Measurements from ENCODE around the gene ZBTB47.

ZBTB47 gene

GRCh38 chr3:42685363-42685881 lies 31.9 kb downstream of the ZBTB47 start, which contains the start of gene KLHL40:
Gene KLHL40, plus strand, starts transcription at chr3:42685537. Its CDS starts 82 bp downstream, at chr3:42685619.
- DNase-seq (ENCODE audit: low spot score): no peak

DNA sequence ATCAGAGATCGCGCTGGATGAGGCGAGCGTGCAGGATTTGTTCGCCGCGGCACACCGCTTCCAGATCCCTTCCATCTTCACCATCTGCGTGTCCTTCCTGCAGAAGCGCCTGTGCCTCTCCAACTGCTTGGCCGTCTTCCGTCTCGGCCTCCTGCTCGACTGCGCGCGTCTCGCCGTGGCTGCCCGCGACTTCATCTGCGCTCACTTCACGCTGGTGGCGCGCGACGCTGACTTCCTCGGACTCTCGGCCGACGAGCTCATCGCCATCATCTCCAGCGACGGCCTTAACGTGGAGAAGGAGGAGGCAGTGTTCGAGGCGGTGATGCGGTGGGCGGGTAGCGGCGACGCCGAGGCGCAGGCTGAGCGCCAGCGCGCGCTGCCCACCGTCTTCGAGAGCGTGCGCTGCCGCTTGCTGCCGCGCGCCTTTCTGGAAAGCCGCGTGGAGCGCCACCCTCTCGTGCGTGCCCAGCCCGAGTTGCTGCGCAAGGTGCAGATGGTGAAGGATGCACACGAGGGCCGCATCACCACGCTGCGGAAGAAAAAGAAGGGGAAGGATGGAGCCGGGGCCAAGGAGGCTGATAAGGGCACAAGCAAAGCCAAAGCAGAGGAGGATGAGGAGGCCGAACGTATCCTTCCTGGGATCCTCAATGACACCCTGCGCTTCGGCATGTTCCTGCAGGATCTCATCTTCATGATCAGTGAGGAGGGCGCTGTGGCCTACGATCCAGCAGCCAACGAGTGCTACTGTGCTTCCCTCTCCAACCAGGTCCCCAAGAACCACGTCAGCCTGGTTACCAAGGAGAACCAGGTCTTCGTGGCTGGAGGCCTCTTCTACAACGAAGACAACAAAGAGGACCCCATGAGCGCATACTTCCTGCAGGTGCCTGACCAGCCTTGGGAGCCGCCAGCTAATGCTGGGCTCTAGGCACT lies 32.7 kb downstream of the ZBTB47 start:
- no peak for DNase-seq (ENCODE audit: low spot score)

DNA sequence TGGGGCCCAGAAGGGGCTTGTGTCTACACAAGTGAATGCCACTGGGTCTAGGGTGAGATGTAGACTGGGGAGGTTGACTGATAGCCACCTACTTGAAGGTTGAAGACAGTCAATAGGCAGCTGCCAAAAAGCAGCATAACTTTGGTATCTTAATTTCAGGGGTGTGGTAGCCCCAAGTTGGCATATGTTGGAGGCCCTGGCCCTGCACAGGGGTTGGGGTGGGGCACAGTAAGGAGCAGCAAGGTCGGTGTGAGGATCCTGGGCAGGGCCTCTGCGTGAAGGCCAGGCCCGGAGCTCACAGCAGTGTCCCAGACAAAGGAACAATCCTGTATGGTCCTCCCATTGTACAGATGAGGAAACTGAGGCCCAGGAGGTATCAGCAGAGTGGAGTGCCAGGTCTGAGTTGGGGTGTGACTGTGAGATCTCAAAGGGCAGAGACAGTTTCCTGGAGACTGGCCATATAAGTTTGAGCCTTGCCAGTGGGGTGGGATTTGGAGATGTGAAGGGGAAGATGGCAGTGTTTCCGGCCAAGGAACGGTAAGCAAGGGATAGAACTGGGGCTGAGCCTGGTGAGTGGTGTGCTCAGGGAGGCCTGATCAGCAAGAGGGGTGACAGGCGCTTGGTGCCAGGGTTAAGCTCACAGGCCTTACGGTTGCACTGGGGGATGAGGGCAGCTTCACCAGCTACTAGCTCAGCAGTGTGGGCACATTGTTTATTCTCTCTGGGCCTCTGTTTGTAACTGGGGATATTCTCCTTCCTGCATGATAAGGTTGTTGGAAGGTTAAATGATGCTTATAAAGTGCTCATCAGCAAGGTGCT lies 33.5 kb downstream of the ZBTB47 start:
- DNase-seq (ENCODE audit: low spot score): no peak

DNA sequence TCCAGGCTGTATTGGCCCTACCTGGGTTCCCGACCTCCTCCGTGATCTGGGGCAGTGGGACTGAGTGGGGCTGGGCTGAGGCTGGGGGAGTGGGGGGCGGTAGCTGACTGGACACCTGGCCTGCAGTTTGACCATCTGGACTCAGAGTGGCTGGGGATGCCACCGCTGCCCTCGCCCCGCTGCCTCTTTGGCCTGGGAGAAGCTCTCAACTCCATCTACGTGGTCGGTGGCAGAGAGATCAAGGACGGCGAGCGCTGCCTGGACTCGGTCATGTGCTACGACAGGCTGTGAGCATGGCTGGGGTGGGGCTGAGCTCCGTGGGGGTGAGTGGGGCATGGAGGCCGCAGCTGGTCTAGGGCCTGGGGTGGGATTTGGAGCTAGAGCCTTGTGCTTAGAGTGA lies 34.5 kb downstream of the ZBTB47 start:
- no peak for DNase-seq (ENCODE audit: low spot score)

- DNase-seq (ENCODE audit: low spot score): no peak
These were observed 35.3 kb downstream of the ZBTB47 start for GRCh38 chr3:42688487-42689420.

- no peak for DNase-seq (ENCODE audit: low spot score)
These were observed 36.0 kb downstream of the ZBTB47 start for GRCh38 chr3:42689421-42690014.

DNA sequence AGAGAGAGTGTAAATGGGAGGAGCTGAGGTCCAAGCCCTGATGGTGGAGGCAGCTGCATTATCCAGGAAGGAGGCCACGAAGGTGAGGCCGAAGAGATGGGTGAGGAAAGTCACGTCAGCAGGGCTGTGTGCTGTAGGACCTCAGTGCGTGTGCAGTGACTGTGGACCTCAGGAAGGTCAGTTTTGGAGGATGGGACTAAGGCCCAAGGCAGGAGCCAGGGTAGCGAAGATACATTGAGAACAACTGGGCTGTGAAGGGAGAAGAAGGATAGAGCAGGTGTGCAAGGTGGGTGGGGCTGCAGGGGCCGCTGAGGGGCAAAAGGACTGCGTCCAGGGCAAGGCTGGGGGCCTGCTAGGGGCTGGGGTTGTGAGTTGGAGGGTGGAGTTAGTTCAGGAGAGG lies 36.7 kb downstream of the ZBTB47 start:
- no peak for DNase-seq (ENCODE audit: low spot score)

DNA sequence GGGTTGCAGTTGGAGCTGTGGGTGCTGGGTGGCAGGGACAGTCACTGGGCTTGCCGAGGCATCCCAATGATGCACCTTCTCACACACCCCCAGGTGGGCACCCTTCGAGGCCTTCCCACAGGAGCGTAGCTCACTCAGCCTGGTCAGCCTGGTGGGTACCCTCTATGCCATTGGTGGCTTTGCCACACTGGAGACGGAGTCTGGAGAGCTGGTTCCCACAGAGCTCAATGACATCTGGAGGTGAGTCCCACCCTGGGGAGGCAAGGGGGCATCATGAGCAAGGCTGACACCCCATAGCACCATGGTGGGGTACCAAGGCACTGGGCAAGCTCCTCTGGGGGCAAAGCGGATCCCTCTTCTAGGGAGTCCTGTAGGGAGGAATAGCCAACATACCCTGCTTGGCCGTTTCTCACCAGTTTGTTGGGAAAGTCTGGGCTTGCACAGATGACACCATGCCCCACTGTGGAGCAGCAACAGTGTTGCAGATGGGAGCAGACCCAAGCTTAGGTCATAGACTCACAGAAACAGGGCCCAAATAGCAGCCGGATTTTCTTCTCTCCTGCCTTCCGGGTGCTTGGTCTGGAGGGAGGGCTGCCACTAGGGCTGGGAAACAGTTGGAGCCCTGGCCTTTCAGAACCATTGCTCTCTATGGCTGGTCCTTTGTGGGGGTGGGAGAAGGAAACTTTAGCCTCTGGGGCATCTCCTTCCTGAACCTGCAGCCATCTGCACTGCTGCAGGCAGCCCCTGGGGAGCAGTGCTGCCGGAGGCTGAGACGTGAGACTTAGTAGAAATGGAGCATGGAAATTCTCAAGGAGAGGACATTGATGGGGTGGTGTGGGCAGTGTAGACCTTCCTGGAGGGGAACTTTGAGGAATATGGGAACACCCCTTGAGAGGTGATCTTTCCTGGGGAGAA lies 37.5 kb downstream of the ZBTB47 start:
- no peak for DNase-seq (ENCODE audit: low spot score)

- DNase-seq (ENCODE audit: low spot score): no peak
These were observed 38.5 kb downstream of the ZBTB47 start for GRCh38 chr3:42691816-42692666.

GRCh38 chr3:42692667-42693529 lies 39.4 kb downstream of the ZBTB47 start:
- DNase-seq (ENCODE audit: low spot score): no peak

- no peak for DNase-seq (ENCODE audit: low spot score)
These were observed 40.0 kb downstream of the ZBTB47 start for GRCh38 chr3:42693530-42693930.

- no peak for DNase-seq (ENCODE audit: low spot score)
These were observed 40.9 kb downstream of the ZBTB47 start for GRCh38 chr3:42694366-42694765.

DNA sequence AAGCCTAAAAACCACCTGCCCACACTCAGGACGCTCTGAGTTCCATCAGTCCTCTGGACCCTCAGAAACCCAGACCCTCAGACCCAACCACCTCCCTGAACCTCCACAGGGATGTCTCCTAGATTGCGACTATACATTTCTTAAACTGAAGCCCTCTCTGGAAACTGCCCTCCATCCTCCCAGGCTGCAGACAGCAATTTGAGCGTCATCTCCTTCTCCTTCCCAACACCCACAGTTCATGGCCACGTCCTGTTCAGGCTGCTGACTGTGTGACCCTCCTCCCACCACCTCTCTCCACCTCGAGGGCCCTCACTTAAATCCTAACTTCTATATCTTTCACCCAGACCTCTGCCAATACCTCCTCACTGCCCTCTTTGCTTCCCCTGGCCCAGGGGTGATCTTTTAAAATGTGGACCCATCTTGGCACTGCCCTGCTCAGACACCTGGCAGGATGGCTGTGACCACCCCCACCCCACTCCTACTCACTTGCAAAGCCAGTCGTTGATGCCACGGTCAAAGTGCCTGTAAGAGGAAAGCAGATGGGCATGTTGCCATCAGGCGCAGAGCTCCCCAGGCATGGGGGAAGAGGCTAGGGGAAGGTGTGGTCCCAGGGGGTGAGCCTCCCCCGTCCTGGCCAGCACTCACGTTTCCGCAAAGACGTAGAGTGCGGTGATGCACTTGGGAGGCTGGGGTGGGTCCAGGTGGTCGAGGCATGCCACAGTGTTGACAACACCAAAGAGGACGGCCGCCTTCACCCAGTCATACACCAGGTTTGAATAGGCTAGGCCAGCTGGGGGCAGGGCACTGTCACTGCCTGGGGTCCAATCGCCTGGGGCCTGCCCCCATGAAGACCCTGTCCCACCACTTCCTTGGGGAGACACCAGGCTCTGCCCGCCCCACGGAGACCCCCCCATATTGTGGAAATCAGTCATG lies 43.1 kb downstream of the ZBTB47 start:
- peak; percentile 21 for DNase-seq (ENCODE audit: low spot score)

DNA sequence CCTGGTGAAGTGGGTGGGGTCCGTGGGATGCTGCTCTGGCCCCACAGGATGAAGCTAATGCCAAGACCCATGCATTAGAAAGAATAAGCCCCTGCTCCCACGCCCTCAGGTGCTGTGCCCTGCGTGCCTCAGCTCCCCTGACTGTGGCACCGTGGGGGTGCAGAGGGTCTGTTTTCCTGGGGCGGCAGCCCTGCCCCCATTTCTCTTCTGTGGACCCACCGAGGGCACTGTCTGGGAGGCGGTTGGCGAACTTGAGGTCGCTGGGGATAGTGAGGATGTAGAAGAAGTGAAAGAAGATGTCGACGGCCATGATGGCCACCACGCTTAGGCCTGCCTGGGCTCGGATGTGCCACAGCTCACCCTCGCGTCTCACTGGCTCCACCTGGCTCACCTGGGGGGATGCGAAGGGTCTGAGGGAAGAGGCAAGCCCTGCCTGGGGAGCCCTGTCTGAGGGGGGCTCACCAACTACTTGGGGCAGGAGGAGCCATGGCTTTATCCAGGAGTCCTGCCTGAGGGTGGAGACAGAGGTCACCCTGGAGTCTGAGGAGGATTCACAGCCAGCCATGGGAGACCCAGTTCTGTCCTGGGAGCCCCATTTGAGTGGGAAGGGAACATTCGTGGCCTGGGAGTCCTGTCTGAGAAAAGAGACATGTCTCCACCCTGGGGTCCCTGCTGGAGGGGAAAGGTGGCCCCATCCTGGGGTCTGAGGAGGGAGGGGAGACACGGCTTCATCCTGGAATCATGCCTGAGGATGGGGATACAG lies 44.0 kb downstream of the ZBTB47 start:
- DNase-seq (ENCODE audit: low spot score): peak; percentile 21

GRCh38 chr3:42698216-42698910 lies 44.9 kb downstream of the ZBTB47 start:
- peak; percentile 30 for DNase-seq (ENCODE audit: low spot score)

- DNase-seq (ENCODE audit: low spot score): peak; percentile 22
These were observed 45.4 kb downstream of the ZBTB47 start for GRCh38 chr3:42698911-42699230.

Data from ecto neural progenitor cell (in vitro differentiated cells).